Epithelial cell of prostate (primary cell): ENCODE results near the gene ABCB8.

Experiments used
- DNase-seq: peaks from one replicate; pipeline ENCODE4 v3.0.0-alpha.2; 2011; ENCODE audit warnings: low read depth, low spot score
- H3K27ac ChIP-seq: fragments of 450-650 bp; 2 replicates; pipeline ENCODE4 v1.5.1; 2017; ENCODE audit warnings: mild to moderate bottlenecking

The ABCB8 gene

DNA sequence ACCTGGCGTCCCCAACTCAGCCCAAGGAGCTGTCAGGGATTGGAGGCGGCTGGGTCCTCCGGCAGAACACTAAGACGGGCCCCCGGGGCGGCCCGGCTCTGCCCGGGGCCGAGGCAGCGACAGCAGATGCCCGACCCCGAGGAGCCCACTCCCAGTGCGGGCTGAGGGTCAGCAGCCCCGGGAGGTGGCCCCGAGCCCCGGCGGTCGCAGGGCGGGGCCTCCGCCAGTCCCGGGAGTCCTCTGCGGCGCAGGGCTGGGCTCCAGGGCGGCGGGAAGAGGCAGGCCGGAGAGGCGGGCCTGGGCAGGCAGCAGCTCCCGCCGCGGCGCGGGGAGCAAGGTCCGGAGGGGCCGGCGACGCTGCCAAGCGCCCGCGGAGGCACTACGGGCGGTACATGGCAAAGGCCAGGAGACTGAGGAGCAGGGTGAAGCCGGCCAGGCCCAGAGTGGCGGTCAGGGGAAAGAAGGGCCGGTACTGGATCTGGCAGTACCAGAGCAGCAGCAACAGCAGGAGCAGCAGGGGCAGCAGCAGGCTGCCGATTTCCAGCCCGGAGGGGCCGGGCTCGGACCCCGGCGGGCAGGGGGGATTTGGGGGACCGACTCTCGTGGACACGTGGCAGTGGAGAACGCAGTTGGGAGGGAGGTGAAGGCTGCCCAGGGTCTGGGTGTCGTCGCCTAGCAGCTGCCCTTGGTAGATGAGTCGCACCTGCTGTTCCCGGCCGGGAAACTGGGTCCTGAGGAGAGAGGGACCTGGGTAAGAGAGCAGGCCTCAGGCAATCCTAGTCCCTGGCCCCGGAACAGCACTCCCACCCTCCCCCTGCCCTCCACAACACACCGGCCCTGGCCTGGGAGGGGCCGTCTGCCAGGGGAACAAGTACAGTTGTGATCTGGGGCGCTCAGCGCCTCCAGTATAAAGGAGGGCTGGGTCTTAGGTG is 53.2 kb downstream of the ABCB8 start:
- no peak for DNase-seq
- H3K27ac ChIP-seq: peak overlapping the region; percentile 86

- no peak for DNase-seq
- peak overlapping the region; percentile 86 for H3K27ac ChIP-seq
Observed at GRCh38 chr7:151082141-151083070, 54.2 kb downstream of the ABCB8 start.

GRCh38 chr7:151083071-151083823 is 55.0 kb downstream of the ABCB8 start, which contains the start of gene TMUB1:
TSS of gene TMUB1 (minus strand) at chr7:151083493. CDS start at chr7:151082563, 930 bp downstream.
- H3K27ac ChIP-seq: peak within 1 kb of the TSS; percentile 86
- DNase-seq: no peak

DNA sequence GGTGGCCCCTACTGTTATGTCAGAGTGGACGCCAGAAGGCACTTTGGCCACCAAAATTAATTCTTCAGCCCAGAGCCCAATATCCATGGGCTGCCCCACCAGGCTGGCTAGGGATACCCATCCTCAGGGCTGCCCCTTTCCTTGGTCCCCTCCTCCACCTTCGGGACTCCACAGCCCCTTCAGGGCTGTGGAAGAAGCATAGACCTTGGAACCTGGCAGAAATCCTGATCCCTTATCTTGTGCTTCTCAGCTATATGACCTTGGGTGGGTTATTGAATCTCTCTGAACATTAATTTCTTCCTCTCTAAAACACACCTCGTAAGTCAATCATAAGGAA is 55.5 kb downstream of the ABCB8 start:
- H3K27ac ChIP-seq: no peak overlapping the region
- no peak for DNase-seq

GRCh38 chr7:151085329-151085690 is 57.1 kb downstream of the ABCB8 start:
- no peak for DNase-seq
- no peak overlapping the region for H3K27ac ChIP-seq

- DNase-seq: no peak
- H3K27ac ChIP-seq: peak within 1 kb of the TSS; percentile 80
Observed at GRCh38 chr7:151085691-151086620, 57.7 kb downstream of the ABCB8 start, which contains the start of gene AGAP3. TSS of gene AGAP3 (plus strand) at chr7:151086475. CDS start at chr7:151086742, 267 bp downstream.

- DNase-seq: no peak
- H3K27ac ChIP-seq: peak overlapping the region; percentile 80
Observed at GRCh38 chr7:151086802-151087244, 58.6 kb downstream of the ABCB8 start.

GRCh38 chr7:151087245-151088018 is 59.2 kb downstream of the ABCB8 start:
- H3K27ac ChIP-seq: peak overlapping the region; percentile 80
- DNase-seq: no peak

DNA sequence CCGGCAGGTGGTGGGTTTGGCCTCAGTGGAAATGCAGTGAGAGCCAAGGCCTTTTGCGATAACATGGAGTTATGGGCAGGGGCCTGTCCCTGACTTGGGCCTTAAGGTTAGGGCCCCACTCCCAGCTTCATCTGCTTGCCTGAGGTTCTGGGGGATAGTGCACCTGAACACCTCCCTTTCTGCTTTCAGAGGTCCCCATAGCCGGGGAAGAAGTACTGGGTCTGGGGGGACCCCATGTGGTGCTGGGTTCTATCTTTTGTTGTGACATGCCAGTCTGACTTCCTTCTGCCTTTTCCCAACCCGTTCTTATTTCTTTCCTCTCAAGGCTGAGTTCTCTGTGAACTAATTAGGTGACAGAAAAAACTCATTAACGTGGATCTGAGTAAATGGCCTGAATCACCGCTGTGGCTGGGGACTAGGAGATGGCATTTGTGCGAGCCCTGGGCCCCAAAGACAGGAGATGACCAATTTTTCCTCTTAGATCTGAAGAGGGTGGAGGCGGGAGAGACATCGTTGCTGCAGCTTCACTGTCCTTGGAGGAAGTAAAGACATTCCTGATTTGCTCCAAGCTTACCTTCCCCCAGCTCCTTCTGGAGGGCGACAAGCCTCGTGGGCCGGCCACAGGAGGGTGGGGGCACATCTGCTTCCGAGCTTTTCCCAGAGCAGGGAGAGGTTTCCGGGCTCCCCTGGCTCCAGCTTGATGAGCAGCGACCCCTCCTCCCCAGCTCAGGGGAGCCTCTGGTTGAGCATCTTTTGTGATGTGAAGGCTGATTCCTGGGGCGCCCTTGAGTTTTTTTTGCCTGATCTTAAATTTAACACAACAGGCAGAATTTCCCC is 60.0 kb downstream of the ABCB8 start:
- H3K27ac ChIP-seq: peak overlapping the region; percentile 80

GRCh38 chr7:151088856-151089699 is 60.8 kb downstream of the ABCB8 start:
- no peak for DNase-seq
- peak overlapping the region; percentile 80 for H3K27ac ChIP-seq

More for the DNA sequence above, 60.0 kb downstream of the ABCB8 start:
- DNase-seq: no peak

- peak overlapping the region; percentile 80 for H3K27ac ChIP-seq
- no peak for DNase-seq
Observed at GRCh38 chr7:151089893-151090730, 61.9 kb downstream of the ABCB8 start.

- no peak for DNase-seq
- no peak overlapping the region for H3K27ac ChIP-seq
Observed at GRCh38 chr7:151091003-151091402, 62.8 kb downstream of the ABCB8 start.

- no peak overlapping the region for H3K27ac ChIP-seq
- DNase-seq: no peak
Observed at GRCh38 chr7:151091431-151091830, 63.2 kb downstream of the ABCB8 start.

GRCh38 chr7:151091988-151092387 is 63.7 kb downstream of the ABCB8 start:
- no peak overlapping the region for H3K27ac ChIP-seq

DNA sequence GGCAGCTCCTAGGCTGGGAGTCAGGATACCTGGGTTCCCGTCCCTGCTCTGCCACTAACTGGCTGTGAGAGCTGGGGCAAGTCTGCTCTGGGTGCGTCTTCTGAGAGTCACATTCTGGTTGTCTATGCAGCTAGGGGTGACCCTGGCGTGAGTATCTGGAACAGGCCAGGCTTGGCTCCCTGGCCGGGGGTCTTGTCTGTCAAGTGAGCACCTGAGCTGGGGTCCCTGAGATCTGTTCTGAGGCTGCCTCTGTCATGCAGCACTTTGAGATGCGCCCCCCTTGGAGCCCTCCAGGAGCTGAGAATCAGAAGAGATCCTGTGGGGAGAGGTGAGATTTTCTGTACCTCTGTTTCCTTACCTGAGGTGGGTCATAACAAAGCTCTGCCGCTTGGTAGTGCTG is 65.5 kb downstream of the ABCB8 start:
- no peak overlapping the region for H3K27ac ChIP-seq
- no peak for DNase-seq

More at GRCh38 chr7:151091988-151092387, 63.7 kb downstream of the ABCB8 start:
- DNase-seq: no peak

GRCh38 chr7:151094675-151095074 is 66.4 kb downstream of the ABCB8 start:
- H3K27ac ChIP-seq: no peak overlapping the region
- DNase-seq: no peak
